CD14-positive monocyte (primary cell): Measurements from ENCODE around the gene LIX1. TPM values are rescaled to one million over a fixed set of nuclear protein-coding genes. Genes with fewer than 3 reads are reported as not detected.

ENCODE experiments used
- DNase-seq, 3 donors: peaks; one replicate each; pipeline ENCODE4 v3.0.0-alpha.2; 2011 to 2022
- H2AFZ ChIP-seq: 2 replicates; pipeline ENCODE4 v1.6.0; 2012; ENCODE audit warnings: mild to moderate bottlenecking, low read depth, low read length, inconsistent platforms; ENCODE audit not compliant: insufficient read depth, poor library complexity, severe bottlenecking
- H3K27ac ChIP-seq, 2 donors: 1 replicate in 1 of 2; 2 replicates in 1 of 2; pipeline ENCODE4 v1.5.1; 2012 to 2013; ENCODE audit warnings: low read length in 2 of 2, control low read depth in 1 of 2, inconsistent platforms in 1 of 2, low read depth in 1 of 2, mild to moderate bottlenecking in 1 of 2
- H3K27me3 ChIP-seq, 2 donors: one replicate each; pipeline versions ENCODE4 v1.6.0 to v1.6.1; 2011 to 2013; ENCODE audit warnings: low read length in 2 of 2; ENCODE audit not compliant: control insufficient read depth in 2 of 2, insufficient read depth in 2 of 2
- H3K36me3 ChIP-seq, 2 donors: replicated peaks in 1 of 2; 1 replicate in 1 of 2; 2 replicates in 1 of 2; pipeline versions ENCODE4 v1.5.1 to v1.6.1; 2012 to 2013; ENCODE audit warnings: low read length in 2 of 2, control low read depth in 1 of 2, inconsistent platforms in 1 of 2, mild to moderate bottlenecking in 1 of 2; ENCODE audit not compliant: insufficient read depth in 2 of 2, control insufficient read depth in 1 of 2
- H3K4me1 ChIP-seq, 2 donors: 1 replicate in 1 of 2; 2 replicates in 1 of 2; pipeline versions ENCODE4 v1.5.1 to v1.6.1; 2012 to 2013; ENCODE audit warnings: low read length in 2 of 2, control low read depth in 1 of 2, inconsistent platforms in 1 of 2, mild to moderate bottlenecking in 1 of 2, moderate library complexity in 1 of 2; ENCODE audit not compliant: insufficient read depth in 2 of 2, control insufficient read depth in 1 of 2
- H3K4me2 ChIP-seq: replicated peaks from 2 replicates; pipeline ENCODE3; 2012; ENCODE audit warnings: low read length, moderate library complexity, mild to moderate bottlenecking; ENCODE audit not compliant: poor library complexity, severe bottlenecking; ENCODE audit errors: extremely low read depth
- H3K4me3 ChIP-seq, 3 experiments: fragments of 200-600 bp in 1 of 3; sonication (generic) in 1 of 3; replicated peaks in 1 of 3; 1 replicate in 2 of 3; 2 replicates in 1 of 3; pipeline ENCODE4 v1.5.1; 2011 to 2013; ENCODE audit warnings: low read length in 3 of 3, mild to moderate bottlenecking in 3 of 3, control low read depth in 2 of 3, low read depth in 2 of 3, inconsistent platforms in 1 of 3, moderate library complexity in 1 of 3
- H3K79me2 ChIP-seq: 2 replicates; pipeline ENCODE4 v1.6.0; 2012; ENCODE audit warnings: mild to moderate bottlenecking, control low read depth, inconsistent platforms, low read length, moderate library complexity; ENCODE audit not compliant: insufficient read depth
- H3K9ac ChIP-seq: 2 replicates; pipeline ENCODE4 v1.6.0; 2017; ENCODE audit warnings: low read length, mild to moderate bottlenecking; ENCODE audit not compliant: insufficient read depth, poor library complexity, severe bottlenecking
- H3K9me3 ChIP-seq, 2 donors: replicated peaks in 1 of 2; 1 replicate in 1 of 2; 2 replicates in 1 of 2; pipeline versions ENCODE4 v1.5.1 to v1.6.1; 2012 to 2013; ENCODE audit warnings: low read length in 2 of 2, control low read depth in 1 of 2; ENCODE audit not compliant: control insufficient read depth in 1 of 2, insufficient read depth in 1 of 2
- H4K20me1 ChIP-seq: 2 replicates; pipeline ENCODE4 v1.6.0; 2012; ENCODE audit warnings: mild to moderate bottlenecking, low read length, control low read depth, moderate library complexity; ENCODE audit not compliant: insufficient read depth
- H3K27ac Mint-ChIP-seq, 7 donors: one replicate each; pipeline ENCODE4 v1.8.0; 2020; ENCODE audit warnings: mild to moderate bottlenecking in 7 of 7, mixed read lengths in 7 of 7, moderate library complexity in 6 of 7, inconsistent platforms in 2 of 7
- H3K27me3 Mint-ChIP-seq, 3 donors: one replicate each; pipeline ENCODE4 v1.8.0; 2021 to 2022; ENCODE audit warnings: low read depth in 3 of 3, mild to moderate bottlenecking in 3 of 3, mixed read lengths in 3 of 3, moderate library complexity in 3 of 3, inconsistent platforms in 1 of 3
- H3K36me3 Mint-ChIP-seq, 2 donors: one replicate each; pipeline ENCODE4 v1.8.0; 2020; ENCODE audit warnings: mixed read lengths in 2 of 2, inconsistent platforms in 1 of 2, mild to moderate bottlenecking in 1 of 2
- H3K4me1 Mint-ChIP-seq: one replicate; pipeline ENCODE4 v1.8.0; 2020; ENCODE audit warnings: mild to moderate bottlenecking, mixed read lengths
- H3K4me3 Mint-ChIP-seq, 2 donors: one replicate each; pipeline ENCODE4 v1.8.0; 2020; ENCODE audit warnings: mild to moderate bottlenecking in 2 of 2, mixed read lengths in 2 of 2, moderate library complexity in 1 of 2
- H3K9me3 Mint-ChIP-seq, 7 donors: one replicate each; pipeline ENCODE4 v1.8.0; 2020 to 2022; ENCODE audit warnings: mixed read lengths in 7 of 7, mild to moderate bottlenecking in 6 of 7, moderate library complexity in 6 of 7, inconsistent platforms in 2 of 7
- WGBS: methylation state at CpG from one replicate; pipeline ENCODE4 v1.1.5; 2013; ENCODE audit warnings: missing lambda C conversion rate; ENCODE audit not compliant: insufficient coverage; 5-methylcytosine and 5-hydroxymethylcytosine counted together
- intact Hi-C, 2 donors: fragments of 100-400 bp; cut with micrococcal nuclease; formaldehyde crosslinking; loops; one replicate each; pipeline versions ENCODE4 v1.15.0 to v1.15.1; 2023
- polyA plus RNA-seq, 3 donors: library from polyadenylated mRNA; depleted of rRNA in 1 of 3; unstranded in 2 of 3; stranded (reverse) in 1 of 3; fragments of 300-500 nt in 2 of 3; fragments of >200 nt in 1 of 3; fragmentation: Illumina TruSeq in 2 of 3; gene quantifications; 1 replicate in 2 of 3; 2 replicates in 1 of 3; pipeline ENCODE4 v1.2.3, GENCODE V29; 2012 to 2021
- TF ChIP-seq, protein P1 (sequence below): fragments of 200-600 bp; IDR thresholded peaks from one replicate; pipeline ENCODE4 v1.8.0; 2022; ENCODE audit warnings: antibody characterized with exemption, mild to moderate bottlenecking

The LIX1 gene
- polyA plus RNA-seq, 3 donors, result not detected

DNA sequence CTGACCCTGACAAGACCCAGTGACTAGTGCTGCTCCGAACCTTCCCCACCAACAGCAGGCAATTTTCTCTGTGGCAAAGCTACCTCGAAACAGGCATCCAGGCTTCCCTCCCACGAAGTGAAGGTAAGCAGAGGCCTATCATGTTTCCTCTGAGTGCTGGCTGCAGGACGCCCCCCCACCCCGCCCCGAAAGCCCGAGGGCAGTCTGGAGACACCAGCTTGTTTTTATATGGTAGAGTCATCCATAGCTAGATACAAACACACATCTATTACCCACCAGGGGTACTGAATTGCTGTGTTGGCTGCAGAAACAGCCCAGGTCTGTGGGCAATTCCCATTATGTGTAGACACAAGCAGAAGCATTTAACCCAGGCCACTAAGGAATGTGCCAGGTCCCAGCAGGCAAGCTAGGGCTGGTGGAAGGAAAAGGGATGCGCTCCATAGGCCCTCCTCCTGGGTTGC is 40.4 kb downstream of the LIX1 start:
- H3K9me3 ChIP-seq, result no peaks in the 10 kb centered on the region
- Mint-ChIP-seq H3K4me1 (peaks cover 20% of the 10 kb centered on the region), H3K27ac (no peak overlapping the region), H3K9me3 (peaks cover 0 to 4% (median 0%) of the 10 kb centered on the region in 7 donors), H3K4me3 (no peak overlapping the region), H3K27me3 (peaks cover 0 to 3% (median 0%) of the 10 kb centered on the region in 3 donors), H3K36me3 (no peaks in the 10 kb centered on the region)
- no peak overlapping the region for H2AFZ ChIP-seq
- no peak overlapping the region for H3K4me3 ChIP-seq
- TF ChIP-seq, protein P1, sequence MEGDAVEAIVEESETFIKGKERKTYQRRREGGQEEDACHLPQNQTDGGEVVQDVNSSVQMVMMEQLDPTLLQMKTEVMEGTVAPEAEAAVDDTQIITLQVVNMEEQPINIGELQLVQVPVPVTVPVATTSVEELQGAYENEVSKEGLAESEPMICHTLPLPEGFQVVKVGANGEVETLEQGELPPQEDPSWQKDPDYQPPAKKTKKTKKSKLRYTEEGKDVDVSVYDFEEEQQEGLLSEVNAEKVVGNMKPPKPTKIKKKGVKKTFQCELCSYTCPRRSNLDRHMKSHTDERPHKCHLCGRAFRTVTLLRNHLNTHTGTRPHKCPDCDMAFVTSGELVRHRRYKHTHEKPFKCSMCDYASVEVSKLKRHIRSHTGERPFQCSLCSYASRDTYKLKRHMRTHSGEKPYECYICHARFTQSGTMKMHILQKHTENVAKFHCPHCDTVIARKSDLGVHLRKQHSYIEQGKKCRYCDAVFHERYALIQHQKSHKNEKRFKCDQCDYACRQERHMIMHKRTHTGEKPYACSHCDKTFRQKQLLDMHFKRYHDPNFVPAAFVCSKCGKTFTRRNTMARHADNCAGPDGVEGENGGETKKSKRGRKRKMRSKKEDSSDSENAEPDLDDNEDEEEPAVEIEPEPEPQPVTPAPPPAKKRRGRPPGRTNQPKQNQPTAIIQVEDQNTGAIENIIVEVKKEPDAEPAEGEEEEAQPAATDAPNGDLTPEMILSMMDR, result no peak
- WGBS, result 80% methylated on average over 1 of the region's 8 CpGs
- no peaks in the 10 kb centered on the region for H3K79me2 ChIP-seq
- DNase-seq, result no peak
- no peaks in the 10 kb centered on the region for H4K20me1 ChIP-seq
- H3K27ac ChIP-seq, result no peak overlapping the region
- peaks cover 21 to 22% of the 10 kb centered on the region in 2 donors for H3K4me1 ChIP-seq
- H3K27me3 ChIP-seq, result no peaks in the 10 kb centered on the region
- H3K4me2 ChIP-seq, result no peak overlapping the region
- intact Hi-C loops, result no loop called here
- no peak overlapping the region for H3K9ac ChIP-seq
- no peaks in the 10 kb centered on the region for H3K36me3 ChIP-seq

DNA sequence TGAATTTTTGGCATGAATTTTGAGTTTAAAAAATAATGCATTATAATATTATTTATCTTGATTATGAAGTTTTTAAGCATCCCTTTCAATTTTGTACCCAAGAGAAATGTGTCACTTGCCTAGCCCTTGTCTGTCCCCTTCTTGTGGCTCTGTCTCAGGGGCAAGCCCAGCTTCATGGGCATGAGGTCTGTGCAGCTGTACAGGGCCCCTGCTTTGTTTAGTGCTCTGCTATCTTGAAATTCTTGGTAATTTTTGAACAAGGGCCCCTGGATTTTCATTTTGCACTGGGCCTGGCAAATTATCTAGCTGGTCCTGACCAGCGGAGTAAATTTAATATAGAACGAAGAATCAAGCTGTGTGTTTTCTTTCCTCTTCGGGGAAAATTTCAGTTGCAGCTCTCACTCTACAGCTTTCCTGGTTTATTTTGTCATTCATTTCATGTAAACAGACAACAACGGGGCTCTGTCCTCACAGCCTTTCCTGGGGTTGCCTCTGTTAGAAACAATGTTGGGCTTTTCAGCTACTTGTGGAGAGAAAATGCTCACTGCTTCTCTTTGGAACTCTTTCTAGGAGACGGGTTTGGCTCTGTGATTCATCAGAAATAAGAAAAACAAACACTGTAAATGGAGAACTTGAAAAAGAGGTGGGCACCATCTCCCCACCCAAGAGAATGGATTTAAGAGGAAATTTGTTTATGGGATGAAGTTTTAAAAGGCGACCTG is 41.1 kb downstream of the LIX1 start:
- H2AFZ ChIP-seq, result peak overlapping the region; percentile 2
- peaks cover 0 to 3% (median 0%) of the 10 kb centered on the region in 3 donors for H3K27me3 Mint-ChIP-seq

More for the DNA sequence above, 41.1 kb downstream of the LIX1 start:
- H3K4me3 Mint-ChIP-seq, result no peak overlapping the region
- H3K27ac Mint-ChIP-seq, result peak overlapping the region in 1 of 7 donors; percentile 2
- peaks cover 27% of the 10 kb centered on the region for H3K4me1 Mint-ChIP-seq
- intact Hi-C loops, result no loop called here
- TF ChIP-seq, protein P1, result no peak
- Histone ChIP-seq H3K4me3 (no peak overlapping the region), H3K27ac (no peak overlapping the region), H3K4me1 (peaks cover 28 to 29% of the 10 kb centered on the region in 2 donors), H3K4me2 (no peak overlapping the region), H3K36me3 (no peaks in the 10 kb centered on the region), H4K20me1 (no peaks in the 10 kb centered on the region), H3K79me2 (no peaks in the 10 kb centered on the region), H3K27me3 (no peaks in the 10 kb centered on the region), H3K9ac (no peak overlapping the region), H3K9me3 (no peaks in the 10 kb centered on the region)
- 100% methylated on average over 2 of the region's 6 CpGs for WGBS
- no peaks in the 10 kb centered on the region for H3K36me3 Mint-ChIP-seq
- peaks cover 0 to 4% (median 0%) of the 10 kb centered on the region in 7 donors for H3K9me3 Mint-ChIP-seq
- DNase-seq, result no peak
